ENCODE data around the gene SAMD15.
"Not testable (repeated sequence)": the region's sequence is repeated elsewhere in the genome, so short reads cannot be mapped to it uniquely, and the experiment has no call there.

SAMD15 gene

DNA sequence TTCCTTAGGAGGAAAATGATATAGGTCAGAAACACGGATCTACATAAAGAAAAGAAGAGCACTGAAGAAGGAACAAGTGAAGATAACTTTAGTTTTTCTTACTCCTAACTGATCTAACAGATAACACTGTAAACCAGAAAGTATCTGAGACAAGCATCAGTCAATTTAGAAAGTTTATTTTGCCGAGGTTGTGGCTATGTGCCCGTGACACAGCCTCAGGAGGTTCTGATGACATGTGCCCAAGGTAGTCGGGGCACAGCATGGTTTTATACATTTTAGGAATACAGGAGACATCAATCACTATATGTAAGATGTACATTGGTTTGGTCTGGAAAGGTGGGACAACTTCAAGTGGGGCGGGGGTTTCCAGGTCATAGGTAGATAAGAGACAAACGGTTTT is 23.0 kb downstream of the SAMD15 start:
- TF ChIP-seq FOXA1 (IDR thresholded peaks at IDR 0.05): no peak
- no peak for TF ChIP-seq FOXM1 (IDR thresholded peaks at IDR 0.05; ENCODE audit: borderline replicate concordance)
- TF ChIP-seq SP1 (IDR thresholded peaks at IDR 0.05): no peak
- ChIA-PET POLR2A (no interaction called here), CTCF (no interaction called here)
- DNase-seq (ENCODE audit: extremely low spot score): no peak

GRCh38 chr14:77403768-77404167 is 26.6 kb downstream of the SAMD15 start:
- TF ChIP-seq CTBP1 (IDR thresholded peaks at IDR 0.05; ENCODE audit: borderline replicate concordance) (no peak), BHLHE40 (IDR thresholded peaks at IDR 0.05; ENCODE audit: borderline replicate concordance) (no peak)
- no peak for DNase-seq (ENCODE audit: extremely low spot score)
- POLR2A ChIA-PET: no interaction called here
- CTCF ChIA-PET: no interaction called here

- POLR2A ChIA-PET: interaction anchor here (1.0 kb wide), 1 partner anchor 29 kb away, joined by 3 read pairs; the partner anchor contains the start of genes SAMD15 and TMED8
- CTCF ChIA-PET: no interaction called here
- TF ChIP-seq SUZ12 (IDR thresholded peaks at IDR 0.05) (no peak), ELF4 (IDR thresholded peaks at IDR 0.05) (no peak), SP1 (IDR thresholded peaks at IDR 0.05) (no peak), BHLHE40 (IDR thresholded peaks at IDR 0.05; ENCODE audit: borderline replicate concordance) (no peak), FOXM1 (IDR thresholded peaks at IDR 0.05; ENCODE audit: borderline replicate concordance) (no peak), PKNOX1 (IDR thresholded peaks at IDR 0.05) (no peak), ZNF384 (IDR thresholded peaks at IDR 0.05) (no peak), ARNT (IDR thresholded peaks at IDR 0.05) (no peak), L3MBTL2 (conservative IDR thresholded peaks at IDR 0.05) (no peak)
Observed at GRCh38 chr14:77406086-77406485, 28.9 kb downstream of the SAMD15 start.

GRCh38 chr14:77406718-77407117 is 29.5 kb downstream of the SAMD15 start:
- CTCF ChIA-PET: interaction anchor here (0.6 kb wide), 1 partner anchor 77 kb away, joined by 3 read pairs; no protein-coding TSS in a partner anchor
- POLR2A ChIA-PET: interaction anchor here (1.0 kb wide), 1 partner anchor 30 kb away, joined by 3 read pairs; the partner anchor contains the start of genes SAMD15 and TMED8
- DNase-seq (ENCODE audit: extremely low spot score): no peak
- TF ChIP-seq L3MBTL2 (conservative IDR thresholded peaks at IDR 0.05) (no peak), SP1 (IDR thresholded peaks at IDR 0.05) (no peak), CTBP1 (IDR thresholded peaks at IDR 0.05; ENCODE audit: borderline replicate concordance) (no peak), NFRKB (IDR thresholded peaks at IDR 0.05) (no peak), FOXM1 (IDR thresholded peaks at IDR 0.05; ENCODE audit: borderline replicate concordance) (no peak), PKNOX1 (IDR thresholded peaks at IDR 0.05) (no peak), FOXA1 (IDR thresholded peaks at IDR 0.05) (no peak), ELF4 (IDR thresholded peaks at IDR 0.05) (no peak), ZNF384 (IDR thresholded peaks at IDR 0.05) (no peak), ARNT (IDR thresholded peaks at IDR 0.05) (no peak), HDGF (IDR thresholded peaks at IDR 0.05; ENCODE audit: borderline replicate concordance) (no peak), SUZ12 (IDR thresholded peaks at IDR 0.05) (no peak), TARDBP (IDR thresholded peaks at IDR 0.05) (no peak), BHLHE40 (IDR thresholded peaks at IDR 0.05; ENCODE audit: borderline replicate concordance) (no peak), FOXK2 (IDR thresholded peaks at IDR 0.05) (no peak)

More at GRCh38 chr14:77406086-77406485, 28.9 kb downstream of the SAMD15 start:
- DNase-seq (ENCODE audit: extremely low spot score): no peak

GRCh38 chr14:77407158-77407557 is 30.0 kb downstream of the SAMD15 start:
- POLR2A ChIA-PET: interaction anchor here (1.3 kb wide), 1 partner anchor 86 kb away, joined by 3 read pairs; the partner anchor contains the start of gene GSTZ1
- no peak for TF ChIP-seq ELF4 (IDR thresholded peaks at IDR 0.05)
- no peak for TF ChIP-seq SP1 (IDR thresholded peaks at IDR 0.05)
- no peak for TF ChIP-seq FOXA1 (IDR thresholded peaks at IDR 0.05)
- no peak for TF ChIP-seq HDGF (IDR thresholded peaks at IDR 0.05; ENCODE audit: borderline replicate concordance)
- no peak for TF ChIP-seq NFRKB (IDR thresholded peaks at IDR 0.05)
- TF ChIP-seq ARNT (IDR thresholded peaks at IDR 0.05): no peak
- TF ChIP-seq LEF1 (IDR thresholded peaks at IDR 0.05; ENCODE audit: borderline replicate concordance): no peak
- TF ChIP-seq L3MBTL2 (conservative IDR thresholded peaks at IDR 0.05): no peak
- TF ChIP-seq ZNF384 (IDR thresholded peaks at IDR 0.05): no peak
- no peak for TF ChIP-seq TARDBP (IDR thresholded peaks at IDR 0.05)
- no peak for TF ChIP-seq FOXK2 (IDR thresholded peaks at IDR 0.05)
- no peak for TF ChIP-seq FOXM1 (IDR thresholded peaks at IDR 0.05; ENCODE audit: borderline replicate concordance)
- no peak for DNase-seq (ENCODE audit: extremely low spot score)
- CTCF ChIA-PET: interaction anchor here (0.6 kb wide), 1 partner anchor 77 kb away, joined by 3 read pairs; no protein-coding TSS in a partner anchor

DNA sequence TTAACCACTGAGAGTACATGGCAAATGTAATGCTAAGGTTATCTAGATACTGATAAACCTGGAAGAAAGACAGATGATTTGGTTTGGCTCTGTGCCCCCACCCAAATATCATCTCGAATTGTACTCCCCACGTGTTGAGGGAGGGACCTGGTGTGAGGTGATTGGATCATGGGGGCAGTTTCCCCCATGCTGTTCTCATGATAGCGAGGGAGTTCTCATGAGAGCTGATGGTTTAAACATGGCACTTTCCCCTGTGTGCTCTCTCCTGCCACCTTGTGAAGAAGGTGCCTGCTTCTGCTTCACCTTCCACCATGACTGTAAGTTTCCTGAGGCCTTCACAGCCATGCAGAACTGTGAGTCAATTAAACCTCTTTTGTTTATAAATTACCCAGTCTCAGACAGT is 32.0 kb downstream of the SAMD15 start:
- DNase-seq (ENCODE audit: extremely low spot score): no peak
- ChIA-PET CTCF (no interaction called here), POLR2A (no interaction called here)
- TF ChIP-seq L3MBTL2 (conservative IDR thresholded peaks at IDR 0.05) (peak; percentile 44), SUZ12 (IDR thresholded peaks at IDR 0.05) (no peak)

- DNase-seq (ENCODE audit: extremely low spot score); POLR2A ChIA-PET: not testable (repeated sequence)
- CTCF ChIA-PET: interaction anchor here (0.6 kb wide), 1 partner anchor 242 kb away, joined by 5 read pairs; no protein-coding TSS in a partner anchor
Observed at GRCh38 chr14:77415403-77416030, 38.3 kb downstream of the SAMD15 start.

DNA sequence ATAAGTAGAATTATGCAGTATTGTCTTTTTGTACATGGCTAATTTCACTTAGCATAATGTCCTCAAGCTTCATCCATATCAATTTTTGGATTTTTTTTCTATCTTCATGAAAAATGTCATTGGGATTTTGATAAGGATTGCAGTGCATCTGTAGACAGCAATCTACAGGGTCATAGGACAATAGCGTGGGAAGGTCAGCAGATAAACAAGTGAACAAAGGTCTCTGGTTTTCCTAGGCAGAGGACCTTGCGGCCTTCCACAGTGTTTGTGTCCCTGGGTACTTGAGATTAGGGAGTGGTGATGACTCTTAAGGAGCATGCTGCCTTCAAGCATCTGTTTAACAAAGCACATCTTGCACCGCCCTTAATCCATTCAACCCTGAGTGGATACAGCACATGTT is 38.9 kb downstream of the SAMD15 start:
- CTCF ChIA-PET; POLR2A ChIA-PET; DNase-seq (ENCODE audit: extremely low spot score): not testable (repeated sequence)

Measured in HEK293T (cell line).